ENCODE measurements around the gene MS4A10. TPM values are rescaled to one million over a fixed set of nuclear protein-coding genes. Genes with fewer than 3 reads are reported as not detected.
A peak's percentile ranks its signal among the peaks of the same experiment; 100 is the strongest.
"Not testable (repeated sequence)": the region's sequence is repeated elsewhere in the genome, so short reads cannot be mapped to it uniquely, and the experiment has no call there.

Gene MS4A10
- total RNA-seq, 1 donor from 2014 or later: not detected

DNA sequence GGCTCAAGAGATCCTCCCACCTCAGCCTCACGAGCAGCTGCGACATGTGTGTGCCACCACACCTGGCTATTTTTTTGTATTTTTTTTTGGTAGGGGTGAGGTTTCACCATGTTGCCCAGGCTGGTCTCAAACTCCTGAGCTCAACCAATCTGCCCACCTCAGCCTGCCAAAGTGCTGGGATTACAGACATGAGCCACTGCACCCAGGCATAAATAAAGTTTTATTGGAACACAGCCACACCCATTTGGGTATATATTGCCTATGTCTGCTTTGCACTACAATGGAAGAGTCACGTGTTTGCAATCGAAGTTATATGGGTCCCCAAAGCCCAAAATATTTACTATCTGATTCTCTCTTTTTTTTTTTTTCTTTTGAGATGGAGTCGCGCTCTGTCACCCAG, 30.2 kb upstream of the MS4A10 start:
- Histone ChIP-seq H3K4me3 (ENCODE audit: low read depth, low read length) (no peak overlapping the region), H3K36me3 (ENCODE audit: control insufficient read depth, insufficient read depth, low read length) (no peaks in the 10 kb centered on the region), H3K27me3 (ENCODE audit: control insufficient read depth, insufficient read depth, low read length) (no peaks in the 10 kb centered on the region)
- TF ChIP-seq, protein P1, sequence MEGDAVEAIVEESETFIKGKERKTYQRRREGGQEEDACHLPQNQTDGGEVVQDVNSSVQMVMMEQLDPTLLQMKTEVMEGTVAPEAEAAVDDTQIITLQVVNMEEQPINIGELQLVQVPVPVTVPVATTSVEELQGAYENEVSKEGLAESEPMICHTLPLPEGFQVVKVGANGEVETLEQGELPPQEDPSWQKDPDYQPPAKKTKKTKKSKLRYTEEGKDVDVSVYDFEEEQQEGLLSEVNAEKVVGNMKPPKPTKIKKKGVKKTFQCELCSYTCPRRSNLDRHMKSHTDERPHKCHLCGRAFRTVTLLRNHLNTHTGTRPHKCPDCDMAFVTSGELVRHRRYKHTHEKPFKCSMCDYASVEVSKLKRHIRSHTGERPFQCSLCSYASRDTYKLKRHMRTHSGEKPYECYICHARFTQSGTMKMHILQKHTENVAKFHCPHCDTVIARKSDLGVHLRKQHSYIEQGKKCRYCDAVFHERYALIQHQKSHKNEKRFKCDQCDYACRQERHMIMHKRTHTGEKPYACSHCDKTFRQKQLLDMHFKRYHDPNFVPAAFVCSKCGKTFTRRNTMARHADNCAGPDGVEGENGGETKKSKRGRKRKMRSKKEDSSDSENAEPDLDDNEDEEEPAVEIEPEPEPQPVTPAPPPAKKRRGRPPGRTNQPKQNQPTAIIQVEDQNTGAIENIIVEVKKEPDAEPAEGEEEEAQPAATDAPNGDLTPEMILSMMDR (IDR thresholded peaks at IDR 0.05; ENCODE audit: insufficient read depth, low read length, poor library complexity, severe bottlenecking): no peak
- DNase-seq (ENCODE audit: low read depth): no peak

DNA sequence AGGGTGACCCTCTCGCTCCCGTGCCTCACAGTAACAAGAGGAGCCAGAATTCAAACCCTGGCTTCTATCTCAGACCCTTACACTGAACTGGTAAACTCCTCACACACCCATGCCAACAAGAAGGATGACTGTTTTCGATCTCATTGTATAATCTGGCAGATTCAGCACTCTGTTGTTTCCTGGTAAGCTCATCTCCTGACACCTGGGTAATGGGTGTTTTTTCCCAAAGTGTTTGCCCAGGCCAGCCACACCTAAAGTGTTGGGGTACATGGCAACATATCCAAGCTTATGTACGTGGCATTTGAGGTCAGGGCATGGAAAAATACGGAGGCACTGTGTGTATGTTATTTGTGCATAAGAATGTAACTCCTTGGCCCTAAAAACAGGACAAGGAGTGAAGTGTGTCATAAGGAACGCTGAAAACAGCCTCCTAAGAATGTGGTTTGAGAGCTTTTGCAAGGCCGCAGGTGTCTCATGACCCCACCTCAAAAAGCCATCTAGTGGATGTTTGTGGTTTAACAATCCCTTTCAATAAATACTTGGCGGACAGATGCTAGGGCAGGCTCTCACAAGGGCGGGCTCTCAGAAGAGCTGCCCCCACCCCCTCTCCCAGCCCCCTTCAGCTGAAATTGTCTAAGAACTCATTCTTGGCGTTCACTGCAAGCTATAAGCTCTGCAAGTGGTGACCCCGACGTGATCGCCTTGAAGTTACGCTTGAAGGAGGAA, 28.7 kb upstream of the MS4A10 start, which contains the start of gene MS4A15:
Gene MS4A15 (plus strand): TSS at position 561 of the 726 bp plus-strand sequence. CDS start 6,867 bp downstream, outside the sequence.
- Histone ChIP-seq H3K4me3 (ENCODE audit: low read depth, low read length) (no peak within 1 kb of the TSS), H3K27me3 (ENCODE audit: control insufficient read depth, insufficient read depth, low read length) (no peaks in the 10 kb centered on the region), H3K36me3 (ENCODE audit: control insufficient read depth, insufficient read depth, low read length) (no peaks in the 10 kb centered on the region)
- no peak for DNase-seq (ENCODE audit: low read depth)
- TF ChIP-seq, protein P1 (IDR thresholded peaks at IDR 0.05; ENCODE audit: insufficient read depth, low read length, poor library complexity, severe bottlenecking): peak; percentile 10

DNA sequence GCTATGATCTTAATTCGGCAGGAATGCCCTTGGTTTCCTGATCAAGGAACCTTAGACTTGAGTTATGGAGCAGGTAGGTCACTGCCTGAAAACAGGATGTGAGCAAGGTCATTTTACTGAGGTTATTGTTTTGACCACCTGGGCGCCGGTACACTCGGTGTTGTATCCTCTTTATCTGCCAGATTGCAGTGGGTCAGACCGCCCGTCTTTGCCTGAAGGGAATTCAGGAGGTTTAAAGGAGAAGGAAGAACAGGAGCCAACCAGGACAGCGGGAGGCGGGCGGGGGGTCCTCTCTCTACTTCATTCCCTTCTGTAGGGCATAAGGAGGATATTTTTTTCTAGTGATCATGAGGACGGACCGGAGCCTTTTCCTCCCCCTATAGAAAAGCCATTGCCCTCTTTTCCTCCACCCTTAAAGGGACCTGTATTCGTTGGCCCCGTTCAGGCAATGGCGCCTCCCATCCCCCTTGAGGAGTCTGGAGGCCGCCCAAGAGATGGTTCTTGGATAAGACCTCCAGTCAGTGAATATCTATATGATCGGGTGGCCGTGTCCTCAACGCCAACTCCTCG, 27.8 kb upstream of the MS4A10 start:
- DNase-seq (ENCODE audit: low read depth): no peak
- Histone ChIP-seq H3K27me3 (ENCODE audit: control insufficient read depth, insufficient read depth, low read length) (no peaks in the 10 kb centered on the region), H3K36me3 (ENCODE audit: control insufficient read depth, insufficient read depth, low read length) (no peaks in the 10 kb centered on the region), H3K4me3 (ENCODE audit: low read depth, low read length) (no peak overlapping the region)
- TF ChIP-seq, protein P1 (IDR thresholded peaks at IDR 0.05; ENCODE audit: insufficient read depth, low read length, poor library complexity, severe bottlenecking): no peak

DNA sequence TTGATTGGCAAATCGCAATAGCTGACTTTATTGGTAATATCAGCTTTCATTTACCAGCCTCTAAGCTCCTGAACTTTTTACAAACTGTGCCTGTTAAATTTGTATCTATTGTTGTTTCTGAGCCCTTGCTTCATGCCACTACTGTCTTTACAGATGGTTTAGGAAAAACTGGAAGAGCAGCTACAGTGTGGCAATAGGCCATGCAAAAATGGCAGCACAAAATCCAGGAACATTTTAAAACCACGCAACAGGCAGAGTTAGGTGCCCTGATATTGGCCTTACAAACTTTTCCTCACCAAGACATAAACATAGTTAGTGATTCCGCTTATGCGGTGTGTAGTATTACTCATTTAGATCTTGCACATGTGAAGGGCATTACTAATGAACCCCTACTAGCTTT, 26.5 kb upstream of the MS4A10 start:
- H3K27me3 ChIP-seq (ENCODE audit: control insufficient read depth, insufficient read depth, low read length): not testable (repeated sequence)

DNA sequence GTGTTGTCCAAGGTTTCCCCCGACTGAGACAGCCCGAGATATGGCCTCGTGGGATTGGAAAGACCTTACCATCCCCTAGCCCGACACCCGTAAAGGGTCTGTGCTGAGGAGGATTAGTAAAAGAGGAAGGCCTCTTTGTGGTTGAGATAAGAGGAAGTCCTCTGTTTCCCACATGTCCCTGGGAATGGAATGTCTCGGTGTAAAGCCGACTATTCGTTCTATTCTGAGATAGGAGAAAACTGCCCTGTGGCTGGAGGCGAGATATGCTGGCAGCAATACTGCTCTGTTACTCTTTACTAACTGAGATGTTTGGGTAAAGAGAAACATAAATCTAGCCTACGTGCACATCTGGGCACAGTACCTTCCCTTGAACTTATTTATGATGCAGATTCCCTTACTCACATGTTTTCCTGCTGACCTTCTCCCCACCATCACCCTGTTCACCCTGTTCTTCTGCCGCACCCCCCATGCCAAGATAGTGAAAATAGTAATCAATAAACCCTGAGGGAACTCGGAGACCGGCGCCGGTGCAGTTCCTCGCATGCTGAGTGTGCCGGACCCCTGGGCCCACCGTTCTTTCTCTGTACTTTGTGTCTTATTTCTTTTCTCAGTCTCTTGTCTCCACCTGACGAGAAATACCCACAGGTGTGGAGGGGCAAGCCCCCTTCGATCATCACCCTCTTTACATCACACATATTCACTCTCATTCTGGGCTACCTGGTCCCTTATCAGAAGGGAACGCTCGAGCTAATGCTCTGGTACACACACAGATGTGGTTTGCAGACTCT, 25.5 kb upstream of the MS4A10 start:
- H3K4me3 ChIP-seq (ENCODE audit: low read depth, low read length); DNase-seq (ENCODE audit: low read depth); H3K36me3 ChIP-seq (ENCODE audit: control insufficient read depth, insufficient read depth, low read length); H3K27me3 ChIP-seq (ENCODE audit: control insufficient read depth, insufficient read depth, low read length): not testable (repeated sequence)

More for the DNA sequence above, 26.5 kb upstream of the MS4A10 start:
- H3K4me3 ChIP-seq (ENCODE audit: low read depth, low read length); H3K36me3 ChIP-seq (ENCODE audit: control insufficient read depth, insufficient read depth, low read length); DNase-seq (ENCODE audit: low read depth): not testable (repeated sequence)

DNA sequence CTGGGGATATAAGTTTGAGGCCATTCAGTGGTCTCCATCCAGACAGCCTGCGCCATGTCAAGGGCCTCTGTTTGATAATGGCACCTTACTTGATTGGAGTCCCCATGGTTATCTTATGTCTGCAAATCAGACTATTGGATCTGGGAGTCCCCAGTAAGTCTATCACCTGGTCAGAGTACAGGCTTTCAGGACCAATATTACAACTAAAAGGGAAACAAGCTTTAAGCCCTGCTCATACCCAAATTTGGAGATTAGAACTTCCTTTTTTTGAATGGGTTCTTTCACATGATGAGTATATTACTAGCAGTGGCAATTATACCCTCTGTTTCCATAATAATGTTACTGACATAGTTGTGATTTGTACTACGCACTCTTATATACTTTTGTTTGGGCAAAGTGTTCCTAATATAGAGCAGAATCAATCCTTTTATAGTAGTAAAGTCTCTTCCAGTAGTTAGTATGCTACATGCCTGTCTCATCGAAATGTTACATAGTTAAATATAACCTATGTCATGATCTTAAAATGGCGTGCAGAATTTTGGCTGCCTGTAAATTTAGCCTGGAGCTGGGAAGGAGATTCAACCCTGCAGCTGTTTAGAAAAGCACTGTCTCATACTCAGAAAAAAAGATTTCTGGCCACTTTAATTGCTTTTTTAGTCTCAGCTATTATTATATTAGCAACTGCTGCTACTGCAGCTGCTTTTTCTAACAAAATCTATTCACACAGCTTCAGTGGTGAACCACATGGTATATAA, 23.5 kb upstream of the MS4A10 start:
- no peaks in the 10 kb centered on the region for H3K27me3 ChIP-seq (ENCODE audit: control insufficient read depth, insufficient read depth, low read length)
- DNase-seq (ENCODE audit: low read depth): no peak
- H3K36me3 ChIP-seq (ENCODE audit: control insufficient read depth, insufficient read depth, low read length): no peaks in the 10 kb centered on the region
- TF ChIP-seq, protein P1 (IDR thresholded peaks at IDR 0.05; ENCODE audit: insufficient read depth, low read length, poor library complexity, severe bottlenecking): no peak
- no peak overlapping the region for H3K4me3 ChIP-seq (ENCODE audit: low read depth, low read length)
